ENCODE measurements around the gene STMP1.
A peak's percentile ranks its signal among the peaks of the same experiment; 100 is the strongest.

The STMP1 gene

GRCh38 chr7:135704074-135704473 lies 41.8 kb downstream of the STMP1 start:
- DNase-seq = no peak

GRCh38 chr7:135704698-135705097 lies 42.4 kb downstream of the STMP1 start:
- no peak for DNase-seq

GRCh38 chr7:135706038-135706742 lies 43.9 kb downstream of the STMP1 start:
- no peak for DNase-seq

- DNase-seq = no peak
Measured at GRCh38 chr7:135706858-135707569, 44.7 kb downstream of the STMP1 start.

GRCh38 chr7:135707570-135707966 lies 45.3 kb downstream of the STMP1 start:
- DNase-seq = no peak

- DNase-seq = no peak
Measured at GRCh38 chr7:135708041-135708440, 45.7 kb downstream of the STMP1 start.

GRCh38 chr7:135709508-135709907 lies 47.2 kb downstream of the STMP1 start:
- no peak for DNase-seq

GRCh38 chr7:135710417-135711138 lies 48.3 kb downstream of the STMP1 start:
- DNase-seq = no peak

- DNase-seq = no peak
Measured at GRCh38 chr7:135711139-135711469, 48.8 kb downstream of the STMP1 start.

- DNase-seq = peak; percentile 5
Measured at GRCh38 chr7:135712182-135712782, 50.0 kb downstream of the STMP1 start.

DNA sequence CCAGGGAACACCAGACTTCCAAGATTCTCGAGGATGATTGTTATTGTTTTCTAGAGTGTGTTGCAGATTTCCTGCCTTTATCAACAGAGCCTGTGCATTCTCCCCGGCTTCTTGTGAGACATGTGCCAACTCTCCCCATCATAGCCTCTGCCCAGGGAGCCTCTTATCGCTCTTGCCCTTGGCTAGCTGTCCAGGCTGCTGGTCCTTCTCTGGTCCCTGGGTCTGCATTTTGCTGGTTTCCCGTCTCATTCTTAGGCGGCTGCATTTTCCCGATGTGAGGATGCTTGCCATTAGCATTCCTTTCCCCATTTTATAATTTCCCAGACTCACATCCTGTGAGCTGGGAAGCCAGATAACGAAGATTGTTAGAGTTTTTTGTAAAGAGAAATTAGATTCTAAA lies 50.5 kb downstream of the STMP1 start:
- DNase-seq = no peak

GRCh38 chr7:135713836-135714470 lies 51.6 kb downstream of the STMP1 start:
- no peak for DNase-seq

DNA sequence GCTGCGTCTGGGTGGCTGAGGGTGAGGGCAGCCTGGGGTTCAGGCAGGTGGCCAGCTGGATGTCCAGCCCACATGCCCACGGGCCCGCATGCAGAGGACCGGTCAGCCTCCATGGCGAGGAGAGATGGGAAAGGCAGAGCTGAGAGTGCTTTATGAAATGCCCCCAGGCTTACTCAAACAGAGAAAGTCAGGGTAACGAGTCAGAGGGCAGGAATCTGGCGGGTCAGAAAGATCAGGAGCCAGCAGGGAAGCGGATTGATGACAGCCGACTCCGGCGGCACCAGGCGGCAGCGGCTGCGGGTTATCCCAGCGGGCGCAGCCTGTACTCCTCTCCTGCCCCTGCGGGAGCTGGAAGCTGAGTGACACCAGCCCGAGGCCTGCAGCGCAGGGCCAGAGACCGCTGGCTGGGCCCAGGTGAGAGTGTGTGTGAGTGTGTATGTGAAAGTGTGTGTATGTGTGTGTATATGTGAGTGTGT lies 52.3 kb downstream of the STMP1 start:
- no peak for DNase-seq

DNA sequence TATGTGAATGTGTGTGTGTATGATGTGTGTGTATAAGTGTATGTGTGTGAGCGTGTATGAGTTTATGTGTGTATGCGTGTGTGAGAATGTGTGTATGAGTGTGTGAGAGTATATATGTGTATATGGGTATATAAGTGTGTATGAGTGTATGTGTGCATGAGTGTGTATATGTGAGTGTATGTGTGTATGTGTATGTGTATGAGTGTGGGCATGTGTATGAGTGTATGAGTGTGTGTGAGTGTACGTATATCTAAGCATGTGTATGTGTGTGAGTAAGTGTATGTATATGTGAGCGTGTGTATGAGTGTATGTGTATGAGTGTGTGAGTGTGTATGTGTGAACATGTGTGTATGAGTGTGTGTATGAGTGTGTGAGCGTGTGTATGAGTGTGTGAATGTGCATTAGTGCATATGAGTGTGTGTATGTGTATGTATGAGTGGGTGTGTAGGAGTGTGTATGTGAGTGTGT lies 52.8 kb downstream of the STMP1 start:
- DNase-seq = no peak

GRCh38 chr7:135715673-135716072 lies 53.4 kb downstream of the STMP1 start:
- no peak for DNase-seq

GRCh38 chr7:135716677-135717238 lies 54.4 kb downstream of the STMP1 start:
- DNase-seq = no peak

DNA sequence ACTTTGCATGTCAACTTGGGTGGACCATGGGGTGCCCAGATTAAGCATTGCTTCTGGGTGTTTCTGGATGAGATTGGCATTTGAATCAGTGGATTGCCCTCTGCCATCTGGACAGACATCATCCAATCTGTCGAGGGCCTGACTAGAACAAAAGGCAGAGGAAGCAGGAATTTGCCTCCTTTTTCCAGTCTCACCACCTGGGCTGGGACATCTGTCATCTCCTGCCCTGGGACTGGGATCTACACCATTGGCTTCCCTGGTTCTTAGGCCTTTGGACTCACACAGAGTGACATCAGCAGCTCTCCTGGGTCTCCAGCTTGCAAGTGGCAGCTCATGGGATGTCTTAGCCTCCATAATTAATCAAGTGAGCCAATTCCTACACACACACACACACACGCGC lies 55.4 kb downstream of the STMP1 start:
- no peak for DNase-seq

- DNase-seq = no peak
Measured at GRCh38 chr7:135718219-135718618, 55.9 kb downstream of the STMP1 start.

- DNase-seq = no peak
Measured at GRCh38 chr7:135718794-135719437, 56.6 kb downstream of the STMP1 start.

GRCh38 chr7:135719688-135720087 lies 57.4 kb downstream of the STMP1 start:
- DNase-seq = no peak

- no peak for DNase-seq
Measured at GRCh38 chr7:135721198-135721820, 59.0 kb downstream of the STMP1 start.

DNA sequence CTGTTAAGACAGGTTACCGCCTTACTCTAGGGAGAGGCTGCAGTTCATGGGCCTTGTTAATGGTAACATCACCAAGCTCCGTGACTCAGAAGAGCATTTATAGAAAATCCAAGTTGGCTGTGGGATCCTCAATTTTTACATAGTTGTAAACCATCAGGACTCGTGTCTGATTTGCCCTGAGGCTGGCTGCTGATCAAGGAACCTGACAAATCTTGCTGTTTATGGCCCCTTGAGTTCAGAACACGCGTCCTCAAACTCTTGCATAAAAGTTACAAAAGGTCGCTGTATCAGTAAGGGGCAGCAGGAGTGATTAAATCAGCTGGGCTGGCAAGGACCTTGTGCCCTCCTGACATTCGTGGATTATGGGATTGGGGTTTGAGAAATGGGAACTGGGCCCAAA lies 61.1 kb downstream of the STMP1 start:
- no peak for DNase-seq
